Measurements from ENCODE around the gene STK11IP. TPM values are rescaled to one million over a fixed set of nuclear protein-coding genes. Genes with fewer than 3 reads are reported as not detected.

STK11IP gene
- total RNA-seq, 3 donors from 2014 or later, result 11.2 to 16.7 (median 15.7) TPM

GRCh38 chr2:219619235-219619634 lies 21.6 kb downstream of the STK11IP start:
- no peaks in the 10 kb centered on the region for H3K36me3 ChIP-seq
- H3K27ac ChIP-seq, result no peak overlapping the region

GRCh38 chr2:219620546-219620945 lies 22.9 kb downstream of the STK11IP start:
- Histone ChIP-seq H3K27me3 (no peaks in the 10 kb centered on the region), H3K4me1 (no peaks in the 10 kb centered on the region), H3K27ac (no peak overlapping the region), H3K36me3 (no peaks in the 10 kb centered on the region), H3K9me3 (no peaks in the 10 kb centered on the region), H3K4me3 (no peak overlapping the region)
- DNase-seq (ENCODE audit: low spot score in 2 of 2), result no peak
- TF ChIP-seq POLR2A (IDR thresholded peaks at IDR 0.05) (no peak), POLR2AphosphoS5 (IDR thresholded peaks at IDR 0.05) (no peak), CTCF (IDR thresholded peaks at IDR 0.05) (no peak)
- intact Hi-C loops (cut with DNase I; ENCODE audit: low total_unique reads), result no loop called here

More at GRCh38 chr2:219619235-219619634, 21.6 kb downstream of the STK11IP start:
- Histone ChIP-seq H3K4me1 (no peaks in the 10 kb centered on the region), H3K4me3 (no peak overlapping the region), H3K27me3 (no peaks in the 10 kb centered on the region), H3K9me3 (no peaks in the 10 kb centered on the region)
- no peak for TF ChIP-seq POLR2A (IDR thresholded peaks at IDR 0.05)
- TF ChIP-seq CTCF (IDR thresholded peaks at IDR 0.05), result no peak
- no peak for TF ChIP-seq POLR2AphosphoS5 (IDR thresholded peaks at IDR 0.05)
- DNase-seq (ENCODE audit: low spot score in 2 of 2), result no peak
- intact Hi-C loops (cut with DNase I; ENCODE audit: low total_unique reads), result no loop called here

GRCh38 chr2:219621935-219622334 lies 24.3 kb downstream of the STK11IP start:
- Histone ChIP-seq H3K27ac (no peak overlapping the region), H3K27me3 (no peaks in the 10 kb centered on the region), H3K4me3 (no peak overlapping the region), H3K4me1 (no peaks in the 10 kb centered on the region), H3K36me3 (no peaks in the 10 kb centered on the region), H3K9me3 (no peaks in the 10 kb centered on the region)
- intact Hi-C loops (cut with DNase I; ENCODE audit: low total_unique reads), result no loop called here
- DNase-seq (ENCODE audit: low spot score in 2 of 2), result no peak
- TF ChIP-seq CTCF (IDR thresholded peaks at IDR 0.05) (no peak), POLR2A (IDR thresholded peaks at IDR 0.05) (no peak), POLR2AphosphoS5 (IDR thresholded peaks at IDR 0.05) (no peak)

- Histone ChIP-seq H3K4me1 (no peaks in the 10 kb centered on the region), H3K27me3 (no peaks in the 10 kb centered on the region), H3K9me3 (no peaks in the 10 kb centered on the region), H3K36me3 (no peaks in the 10 kb centered on the region), H3K4me3 (no peak overlapping the region), H3K27ac (no peak overlapping the region)
- intact Hi-C loops (cut with DNase I; ENCODE audit: low total_unique reads), result no loop called here
- no peak for TF ChIP-seq CTCF (IDR thresholded peaks at IDR 0.05)
- TF ChIP-seq POLR2A (IDR thresholded peaks at IDR 0.05), result no peak
- TF ChIP-seq POLR2AphosphoS5 (IDR thresholded peaks at IDR 0.05), result no peak
- no peak for DNase-seq (ENCODE audit: low spot score in 2 of 2)
These were observed 24.8 kb downstream of the STK11IP start for GRCh38 chr2:219622472-219622871.

DNA sequence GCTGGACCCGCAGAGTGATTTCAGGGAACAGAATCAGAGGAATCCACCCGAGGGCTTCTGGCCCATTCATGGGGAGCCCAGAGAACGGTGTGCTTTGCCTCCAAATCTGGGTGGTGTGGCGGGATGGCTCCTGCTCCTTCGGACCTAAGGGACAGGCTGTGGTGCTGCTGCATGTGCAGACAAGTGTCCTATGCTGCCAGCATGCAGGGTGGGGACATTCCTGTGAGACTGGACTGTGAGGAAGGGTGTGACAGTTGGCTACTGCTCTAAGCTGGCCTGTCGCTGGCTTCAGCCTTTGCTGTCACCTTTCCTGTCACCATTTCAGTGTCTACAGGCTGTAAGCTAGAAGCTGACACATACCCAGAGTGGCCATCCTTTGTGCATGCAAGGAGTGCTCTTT lies 26.9 kb downstream of the STK11IP start:
- intact Hi-C loops (cut with DNase I; ENCODE audit: low total_unique reads), result no loop called here
- no peak for DNase-seq (ENCODE audit: low spot score in 2 of 2)
- Histone ChIP-seq H3K4me1 (peaks cover 0 to 3% of the 10 kb centered on the region in 2 donors), H3K4me3 (no peak overlapping the region), H3K36me3 (no peaks in the 10 kb centered on the region), H3K9me3 (no peaks in the 10 kb centered on the region), H3K27ac (no peak overlapping the region), H3K27me3 (no peaks in the 10 kb centered on the region)
- TF ChIP-seq POLR2AphosphoS5 (IDR thresholded peaks at IDR 0.05) (no peak), CTCF (IDR thresholded peaks at IDR 0.05) (no peak)
